H9 (cell line): Measurements from ENCODE around the gene DPP6. TPM values are rescaled to one million over a fixed set of nuclear protein-coding genes. Genes with fewer than 3 reads are reported as not detected.

Source experiments
- DNase-seq: peaks from one replicate; pipeline ENCODE4 v3.0.0-alpha.2; 2017
- H2AFZ ChIP-seq: one replicate; pipeline ENCODE4 v1.6.1; 2013; ENCODE audit warnings: mild to moderate bottlenecking, low read length, control low read depth, moderate library complexity
- H2AK5ac ChIP-seq: 2 replicates; pipeline ENCODE4 v1.6.1; 2013; ENCODE audit warnings: low read length, control low read depth, mixed read lengths; ENCODE audit not compliant: insufficient read length
- H2BK120ac ChIP-seq: one replicate; pipeline ENCODE4 v1.6.1; 2013; ENCODE audit warnings: low read depth, mild to moderate bottlenecking, low read length, control low read depth, inconsistent platforms; ENCODE audit not compliant: poor library complexity, severe bottlenecking
- H2BK12ac ChIP-seq: 2 replicates; pipeline ENCODE4 v1.6.1; 2013; ENCODE audit warnings: low read length, control low read depth, mixed read lengths, low read depth; ENCODE audit not compliant: insufficient read length
- H2BK15ac ChIP-seq: 2 replicates; pipeline ENCODE4 v1.6.1; 2013; ENCODE audit warnings: low read depth, low read length, control low read depth
- H2BK20ac ChIP-seq: one replicate; pipeline ENCODE4 v1.6.1; 2013; ENCODE audit warnings: low read depth, mild to moderate bottlenecking, low read length, control low read depth, inconsistent platforms; ENCODE audit not compliant: poor library complexity, severe bottlenecking
- H2BK5ac ChIP-seq: 2 replicates; pipeline ENCODE4 v1.6.1; 2013; ENCODE audit warnings: low read length, control low read depth, mixed read lengths; ENCODE audit not compliant: insufficient read length
- H3K14ac ChIP-seq: 2 replicates; pipeline ENCODE4 v1.6.1; 2013; ENCODE audit warnings: low read length, control low read depth; ENCODE audit not compliant: insufficient read depth
- H3K18ac ChIP-seq: 2 replicates; pipeline ENCODE4 v1.6.1; 2013; ENCODE audit warnings: low read depth, mild to moderate bottlenecking, mixed read lengths, low read length, control low read depth; ENCODE audit not compliant: insufficient read length
- H3K23ac ChIP-seq: 2 replicates; pipeline ENCODE4 v1.6.1; 2013; ENCODE audit warnings: low read length, control low read depth, mixed read lengths, low read depth; ENCODE audit not compliant: insufficient read length
- H3K23me2 ChIP-seq: 2 replicates; pipeline ENCODE4 v1.6.1; 2013; ENCODE audit warnings: low read depth, mild to moderate bottlenecking, mixed read lengths, low read length, control low read depth; ENCODE audit not compliant: insufficient read length, poor library complexity, severe bottlenecking
- H3K27ac ChIP-seq: 2 replicates; pipeline ENCODE4 v1.5.1; 2013; ENCODE audit warnings: low read length, control low read depth, mixed read lengths, low read depth; ENCODE audit not compliant: insufficient read length
- H3K27me3 ChIP-seq: 2 replicates; pipeline ENCODE4 v1.6.1; 2013; ENCODE audit warnings: low read length, control low read depth, inconsistent platforms; ENCODE audit not compliant: insufficient read depth
- H3K4ac ChIP-seq: 2 replicates; pipeline ENCODE4 v1.6.1; 2013; ENCODE audit warnings: low read depth, mild to moderate bottlenecking, control low read depth, inconsistent platforms, low read length, moderate library complexity
- H3K4me1 ChIP-seq: 2 replicates; pipeline ENCODE4 v1.6.1; 2013; ENCODE audit warnings: low read length, control low read depth, inconsistent platforms; ENCODE audit not compliant: insufficient read depth
- H3K4me2 ChIP-seq: 2 replicates; pipeline ENCODE4 v1.6.1; 2013; ENCODE audit warnings: low read length, control low read depth, mixed read lengths; ENCODE audit not compliant: insufficient read length, insufficient read depth
- H3K56ac ChIP-seq: 2 replicates; pipeline ENCODE4 v1.6.1; 2013; ENCODE audit warnings: low read depth, mild to moderate bottlenecking, mixed read lengths, low read length, control low read depth; ENCODE audit not compliant: insufficient read length
- H3K79me1 ChIP-seq: 2 replicates; pipeline ENCODE4 v1.6.1; 2013; ENCODE audit warnings: low read depth, mild to moderate bottlenecking, moderate library complexity, low read length, control low read depth, inconsistent platforms; ENCODE audit not compliant: insufficient read depth, poor library complexity, severe bottlenecking
- H3K79me2 ChIP-seq: 2 replicates; pipeline ENCODE4 v1.6.1; 2013; ENCODE audit warnings: low read length, control low read depth, inconsistent platforms; ENCODE audit not compliant: insufficient read depth
- H3K9ac ChIP-seq: 2 replicates; pipeline ENCODE4 v1.6.1; 2013; ENCODE audit warnings: low read length, control low read depth, mixed read lengths; ENCODE audit not compliant: insufficient read length; ENCODE audit errors: extremely low read depth
- H3K9me3 ChIP-seq: one replicate; pipeline ENCODE4 v1.6.1; 2013; ENCODE audit warnings: low read depth, low read length, inconsistent platforms; ENCODE audit not compliant: control insufficient read depth
- H3T11ph ChIP-seq: one replicate; pipeline ENCODE4 v1.6.1; 2013; ENCODE audit warnings: mild to moderate bottlenecking, low read length, control low read depth, inconsistent platforms
- H4K20me1 ChIP-seq: one replicate; pipeline ENCODE4 v1.6.1; 2013; ENCODE audit not compliant: control insufficient read depth, insufficient read length, insufficient read depth
- H4K5ac ChIP-seq: 2 replicates; pipeline ENCODE4 v1.6.1; 2013; ENCODE audit warnings: low read depth, mild to moderate bottlenecking, mixed read lengths, low read length, control low read depth; ENCODE audit not compliant: insufficient read length
- H4K8ac ChIP-seq: replicated peaks from 2 replicates; pipeline ENCODE4 v1.6.1; 2013; ENCODE audit warnings: low read length, control low read depth, mixed read lengths, low read depth; ENCODE audit not compliant: insufficient read length
- H4K91ac ChIP-seq: 2 replicates; pipeline ENCODE4 v1.6.1; 2013; ENCODE audit warnings: low read depth, mild to moderate bottlenecking, moderate library complexity, mixed read lengths, low read length, control low read depth; ENCODE audit not compliant: insufficient read length
- H3K27ac Mint-ChIP-seq, 3 experiments: 2 replicates in 2 of 3; 3 replicates in 1 of 3; pipeline ENCODE4 v1.8.0; 2020 to 2021; ENCODE audit warnings: mixed read lengths in 3 of 3, mild to moderate bottlenecking in 1 of 3, moderate library complexity in 1 of 3
- H3K27me3 Mint-ChIP-seq: 2 replicates; pipeline ENCODE4 v1.8.0; 2021; ENCODE audit warnings: low read depth, mild to moderate bottlenecking, moderate library complexity, mixed read lengths
- H3K36me3 Mint-ChIP-seq, 3 experiments: 2 replicates in 2 of 3; 3 replicates in 1 of 3; pipeline ENCODE4 v1.8.0; 2020 to 2021; ENCODE audit warnings: low read depth in 3 of 3, mixed read lengths in 3 of 3; ENCODE audit not compliant: insufficient read depth in 1 of 3
- H3K4me1 Mint-ChIP-seq, 2 experiments: 2 replicates each; pipeline ENCODE4 v1.8.0; 2020; ENCODE audit warnings: mixed read lengths in 2 of 2
- H3K4me3 Mint-ChIP-seq, 2 experiments: 2 replicates in 1 of 2; 3 replicates in 1 of 2; pipeline ENCODE4 v1.8.0; 2020 to 2021; ENCODE audit warnings: mild to moderate bottlenecking in 2 of 2, mixed read lengths in 2 of 2, moderate library complexity in 1 of 2
- H3K9me3 Mint-ChIP-seq, 2 experiments: 2 replicates in 1 of 2; 3 replicates in 1 of 2; pipeline ENCODE4 v1.8.0; 2020; ENCODE audit warnings: mild to moderate bottlenecking in 2 of 2, mixed read lengths in 2 of 2, moderate library complexity in 1 of 2
- WGBS: extraction: QIAGEN DNeasy Blood & Tissue Kit; methylation state at CpG from one replicate; pipeline ENCODE4 v1.1.7; 2013; ENCODE audit warnings: missing lambda C conversion rate, low lambda C conversion rate, mixed read lengths; ENCODE audit not compliant: insufficient read length; ENCODE audit errors: extremely low coverage; 5-methylcytosine and 5-hydroxymethylcytosine counted together
- total RNA-seq: library from RNA; stranded (reverse); gene quantifications from 2 replicates; pipeline ENCODE4 v1.2.1, GENCODE V29; 2021
- TF ChIP-seq, protein P1 (sequence below): fragments of 200-600 bp; sonication (generic); conservative IDR thresholded peaks from 3 replicates; pipeline ENCODE4 v1.8.0; 2021; ENCODE audit warnings: antibody characterized with exemption, mild to moderate bottlenecking

The DPP6 gene
- total RNA-seq, 1 experiment from 2014 or later = 4.5 TPM

DNA sequence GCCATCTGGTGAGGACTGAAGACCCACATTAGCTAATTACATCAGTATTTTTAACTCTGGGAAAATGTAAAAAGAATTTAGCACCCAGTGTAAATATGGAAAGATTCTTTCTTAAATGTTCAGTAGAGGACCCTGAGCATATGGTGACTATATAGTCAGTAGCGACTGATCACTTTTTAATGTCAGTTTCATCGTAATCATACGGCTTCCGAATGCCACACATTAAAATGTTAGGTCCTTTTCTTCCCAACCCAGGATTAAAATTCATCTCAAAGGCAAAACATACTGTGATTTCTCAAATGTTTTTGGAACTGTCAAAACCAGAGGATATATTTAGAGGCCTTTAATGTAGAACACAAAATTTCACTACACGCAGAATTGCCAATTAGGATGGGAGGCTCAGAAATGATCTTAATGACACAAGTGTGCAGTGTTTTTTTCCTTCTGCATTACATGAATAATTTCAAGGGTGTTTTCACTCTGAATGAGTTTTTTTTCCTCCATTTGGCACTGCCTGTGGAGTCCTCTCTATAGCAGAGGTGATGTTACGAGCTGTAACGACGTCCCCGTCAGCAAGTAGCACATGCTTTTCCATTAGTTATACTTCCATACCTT lies 568.0 kb downstream of the DPP6 start:
- Histone ChIP-seq H2BK120ac (no peak overlapping the region), H2AK5ac (no peak overlapping the region), H3K23ac (no peak overlapping the region), H2BK12ac (no peak overlapping the region), H3K4me1 (no peaks in the 10 kb centered on the region), H2BK20ac (no peak overlapping the region), H4K5ac (no peak overlapping the region), H2BK15ac (no peak overlapping the region), H3K27ac (no peak overlapping the region), H2BK5ac (no peak overlapping the region), H4K8ac (no peak overlapping the region), H3K23me2 (no peaks in the 10 kb centered on the region), H3K9ac (no peak overlapping the region), H3K18ac (no peak overlapping the region), H2AFZ (no peak overlapping the region), H3K79me1 (no peaks in the 10 kb centered on the region), H3K79me2 (no peaks in the 10 kb centered on the region), H4K91ac (no peak overlapping the region), H3K4me2 (no peak overlapping the region), H3K27me3 (no peaks in the 10 kb centered on the region), H3T11ph (no peak overlapping the region), H3K9me3 (no peaks in the 10 kb centered on the region), H4K20me1 (no peaks in the 10 kb centered on the region), H3K56ac (no peak overlapping the region), H3K14ac (no peak overlapping the region), H3K4ac (no peak overlapping the region)
- WGBS = no CpG with 5 or more reads among the region's 9 CpGs
- H3K4me1 Mint-ChIP-seq = peaks cover 0 to 2% of the 10 kb centered on the region in 2 experiments; a peak in 2 of 4 replicates
- DNase-seq = no peak
- 0 out of 7 replicates have a peak, but pooled peaks cover 0 to 1% (median 0%) of the 10 kb centered on the region in 3 experiments for H3K36me3 Mint-ChIP-seq
- no peaks in the 10 kb centered on the region; a peak in 2 of 5 replicates for H3K9me3 Mint-ChIP-seq
- TF ChIP-seq, protein P1, sequence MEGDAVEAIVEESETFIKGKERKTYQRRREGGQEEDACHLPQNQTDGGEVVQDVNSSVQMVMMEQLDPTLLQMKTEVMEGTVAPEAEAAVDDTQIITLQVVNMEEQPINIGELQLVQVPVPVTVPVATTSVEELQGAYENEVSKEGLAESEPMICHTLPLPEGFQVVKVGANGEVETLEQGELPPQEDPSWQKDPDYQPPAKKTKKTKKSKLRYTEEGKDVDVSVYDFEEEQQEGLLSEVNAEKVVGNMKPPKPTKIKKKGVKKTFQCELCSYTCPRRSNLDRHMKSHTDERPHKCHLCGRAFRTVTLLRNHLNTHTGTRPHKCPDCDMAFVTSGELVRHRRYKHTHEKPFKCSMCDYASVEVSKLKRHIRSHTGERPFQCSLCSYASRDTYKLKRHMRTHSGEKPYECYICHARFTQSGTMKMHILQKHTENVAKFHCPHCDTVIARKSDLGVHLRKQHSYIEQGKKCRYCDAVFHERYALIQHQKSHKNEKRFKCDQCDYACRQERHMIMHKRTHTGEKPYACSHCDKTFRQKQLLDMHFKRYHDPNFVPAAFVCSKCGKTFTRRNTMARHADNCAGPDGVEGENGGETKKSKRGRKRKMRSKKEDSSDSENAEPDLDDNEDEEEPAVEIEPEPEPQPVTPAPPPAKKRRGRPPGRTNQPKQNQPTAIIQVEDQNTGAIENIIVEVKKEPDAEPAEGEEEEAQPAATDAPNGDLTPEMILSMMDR = no peak
- H3K4me3 Mint-ChIP-seq = no peak overlapping the region
- no peak overlapping the region for H3K27ac Mint-ChIP-seq
- no peaks in the 10 kb centered on the region for H3K27me3 Mint-ChIP-seq
